GM12891 (cell line): ENCODE data around the gene TMEM190.

Experiments used
- POLR2A ChIP-seq: IDR thresholded peaks from 2 replicates; pipeline ENCODE4 v1.6.1; 2011; ENCODE audit warnings: low read depth, low read length, control low read depth
- POLR2AphosphoS5 ChIP-seq: IDR thresholded peaks from 2 replicates; pipeline ENCODE4 v1.6.1; 2011; ENCODE audit warnings: low read depth, low read length, control low read depth
- SPI1 ChIP-seq: IDR thresholded peaks from 2 replicates; pipeline ENCODE4 v1.6.1; 2011; ENCODE audit warnings: low read depth, low read length, control low read depth

DNA sequence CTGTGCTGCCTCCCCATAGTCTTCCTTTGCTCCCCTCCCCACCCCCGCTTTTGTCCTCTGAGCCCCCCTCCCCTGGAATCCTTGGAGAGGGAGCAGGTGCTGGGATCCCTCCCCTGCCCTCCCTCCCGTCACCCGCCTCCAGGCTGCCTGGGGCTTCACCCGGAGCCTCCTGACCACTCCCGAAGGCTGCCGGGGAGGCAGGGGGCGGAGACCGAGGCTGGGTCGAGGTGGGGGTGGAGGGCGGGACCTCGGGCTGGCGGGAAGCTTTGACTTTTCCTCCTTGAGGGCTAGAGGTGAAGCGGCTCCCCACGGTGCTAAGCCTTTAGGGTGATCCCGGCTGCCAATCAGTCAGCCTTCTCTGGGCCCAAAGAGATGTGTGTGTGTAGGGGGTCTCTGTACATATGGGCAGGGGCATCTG lies 35.4 kb upstream of the TMEM190 start:
- TF ChIP-seq POLR2AphosphoS5 (no peak), POLR2A (no peak), SPI1 (no peak)
